H9 (cell line): ENCODE results near the gene ZFPM1. TPM values are rescaled to one million over a fixed set of nuclear protein-coding genes. Genes with fewer than 3 reads are reported as not detected.

Experiments
- DNase-seq: peaks from one replicate; pipeline ENCODE4 v3.0.0-alpha.2; 2017
- H2AFZ ChIP-seq: one replicate; pipeline ENCODE4 v1.6.1; 2013; ENCODE audit warnings: mild to moderate bottlenecking, low read length, control low read depth, moderate library complexity
- H2AK5ac ChIP-seq: 2 replicates; pipeline ENCODE4 v1.6.1; 2013; ENCODE audit warnings: low read length, control low read depth, mixed read lengths; ENCODE audit not compliant: insufficient read length
- H2BK120ac ChIP-seq: one replicate; pipeline ENCODE4 v1.6.1; 2013; ENCODE audit warnings: low read depth, mild to moderate bottlenecking, low read length, control low read depth, inconsistent platforms; ENCODE audit not compliant: poor library complexity, severe bottlenecking
- H2BK12ac ChIP-seq: 2 replicates; pipeline ENCODE4 v1.6.1; 2013; ENCODE audit warnings: low read length, control low read depth, mixed read lengths, low read depth; ENCODE audit not compliant: insufficient read length
- H2BK15ac ChIP-seq: 2 replicates; pipeline ENCODE4 v1.6.1; 2013; ENCODE audit warnings: low read depth, low read length, control low read depth
- H2BK20ac ChIP-seq: one replicate; pipeline ENCODE4 v1.6.1; 2013; ENCODE audit warnings: low read depth, mild to moderate bottlenecking, low read length, control low read depth, inconsistent platforms; ENCODE audit not compliant: poor library complexity, severe bottlenecking
- H2BK5ac ChIP-seq: 2 replicates; pipeline ENCODE4 v1.6.1; 2013; ENCODE audit warnings: low read length, control low read depth, mixed read lengths; ENCODE audit not compliant: insufficient read length
- H3K14ac ChIP-seq: 2 replicates; pipeline ENCODE4 v1.6.1; 2013; ENCODE audit warnings: low read length, control low read depth; ENCODE audit not compliant: insufficient read depth
- H3K18ac ChIP-seq: 2 replicates; pipeline ENCODE4 v1.6.1; 2013; ENCODE audit warnings: low read depth, mild to moderate bottlenecking, mixed read lengths, low read length, control low read depth; ENCODE audit not compliant: insufficient read length
- H3K23ac ChIP-seq: 2 replicates; pipeline ENCODE4 v1.6.1; 2013; ENCODE audit warnings: low read length, control low read depth, mixed read lengths, low read depth; ENCODE audit not compliant: insufficient read length
- H3K23me2 ChIP-seq: 2 replicates; pipeline ENCODE4 v1.6.1; 2013; ENCODE audit warnings: low read depth, mild to moderate bottlenecking, mixed read lengths, low read length, control low read depth; ENCODE audit not compliant: insufficient read length, poor library complexity, severe bottlenecking
- H3K27ac ChIP-seq: 2 replicates; pipeline ENCODE4 v1.5.1; 2013; ENCODE audit warnings: low read length, control low read depth, mixed read lengths, low read depth; ENCODE audit not compliant: insufficient read length
- H3K27me3 ChIP-seq: 2 replicates; pipeline ENCODE4 v1.6.1; 2013; ENCODE audit warnings: low read length, control low read depth, inconsistent platforms; ENCODE audit not compliant: insufficient read depth
- H3K4ac ChIP-seq: 2 replicates; pipeline ENCODE4 v1.6.1; 2013; ENCODE audit warnings: low read depth, mild to moderate bottlenecking, control low read depth, inconsistent platforms, low read length, moderate library complexity
- H3K4me1 ChIP-seq: 2 replicates; pipeline ENCODE4 v1.6.1; 2013; ENCODE audit warnings: low read length, control low read depth, inconsistent platforms; ENCODE audit not compliant: insufficient read depth
- H3K4me2 ChIP-seq: 2 replicates; pipeline ENCODE4 v1.6.1; 2013; ENCODE audit warnings: low read length, control low read depth, mixed read lengths; ENCODE audit not compliant: insufficient read length, insufficient read depth
- H3K56ac ChIP-seq: 2 replicates; pipeline ENCODE4 v1.6.1; 2013; ENCODE audit warnings: low read depth, mild to moderate bottlenecking, mixed read lengths, low read length, control low read depth; ENCODE audit not compliant: insufficient read length
- H3K79me1 ChIP-seq: 2 replicates; pipeline ENCODE4 v1.6.1; 2013; ENCODE audit warnings: low read depth, mild to moderate bottlenecking, moderate library complexity, low read length, control low read depth, inconsistent platforms; ENCODE audit not compliant: insufficient read depth, poor library complexity, severe bottlenecking
- H3K79me2 ChIP-seq: 2 replicates; pipeline ENCODE4 v1.6.1; 2013; ENCODE audit warnings: low read length, control low read depth, inconsistent platforms; ENCODE audit not compliant: insufficient read depth
- H3K9ac ChIP-seq: 2 replicates; pipeline ENCODE4 v1.6.1; 2013; ENCODE audit warnings: low read length, control low read depth, mixed read lengths; ENCODE audit not compliant: insufficient read length; ENCODE audit errors: extremely low read depth
- H3K9me3 ChIP-seq: one replicate; pipeline ENCODE4 v1.6.1; 2013; ENCODE audit warnings: low read depth, low read length, inconsistent platforms; ENCODE audit not compliant: control insufficient read depth
- H3T11ph ChIP-seq: one replicate; pipeline ENCODE4 v1.6.1; 2013; ENCODE audit warnings: mild to moderate bottlenecking, low read length, control low read depth, inconsistent platforms
- H4K20me1 ChIP-seq: one replicate; pipeline ENCODE4 v1.6.1; 2013; ENCODE audit not compliant: control insufficient read depth, insufficient read length, insufficient read depth
- H4K5ac ChIP-seq: 2 replicates; pipeline ENCODE4 v1.6.1; 2013; ENCODE audit warnings: low read depth, mild to moderate bottlenecking, mixed read lengths, low read length, control low read depth; ENCODE audit not compliant: insufficient read length
- H4K8ac ChIP-seq: replicated peaks from 2 replicates; pipeline ENCODE4 v1.6.1; 2013; ENCODE audit warnings: low read length, control low read depth, mixed read lengths, low read depth; ENCODE audit not compliant: insufficient read length
- H4K91ac ChIP-seq: 2 replicates; pipeline ENCODE4 v1.6.1; 2013; ENCODE audit warnings: low read depth, mild to moderate bottlenecking, moderate library complexity, mixed read lengths, low read length, control low read depth; ENCODE audit not compliant: insufficient read length
- H3K27ac Mint-ChIP-seq, 3 experiments: 2 replicates in 2 of 3; 3 replicates in 1 of 3; pipeline ENCODE4 v1.8.0; 2020 to 2021; ENCODE audit warnings: mixed read lengths in 3 of 3, mild to moderate bottlenecking in 1 of 3, moderate library complexity in 1 of 3
- H3K27me3 Mint-ChIP-seq: 2 replicates; pipeline ENCODE4 v1.8.0; 2021; ENCODE audit warnings: low read depth, mild to moderate bottlenecking, moderate library complexity, mixed read lengths
- H3K36me3 Mint-ChIP-seq, 3 experiments: 2 replicates in 2 of 3; 3 replicates in 1 of 3; pipeline ENCODE4 v1.8.0; 2020 to 2021; ENCODE audit warnings: low read depth in 3 of 3, mixed read lengths in 3 of 3; ENCODE audit not compliant: insufficient read depth in 1 of 3
- H3K4me1 Mint-ChIP-seq, 2 experiments: 2 replicates each; pipeline ENCODE4 v1.8.0; 2020; ENCODE audit warnings: mixed read lengths in 2 of 2
- H3K4me3 Mint-ChIP-seq, 2 experiments: 2 replicates in 1 of 2; 3 replicates in 1 of 2; pipeline ENCODE4 v1.8.0; 2020 to 2021; ENCODE audit warnings: mild to moderate bottlenecking in 2 of 2, mixed read lengths in 2 of 2, moderate library complexity in 1 of 2
- H3K9me3 Mint-ChIP-seq, 2 experiments: 2 replicates in 1 of 2; 3 replicates in 1 of 2; pipeline ENCODE4 v1.8.0; 2020; ENCODE audit warnings: mild to moderate bottlenecking in 2 of 2, mixed read lengths in 2 of 2, moderate library complexity in 1 of 2
- WGBS: extraction: QIAGEN DNeasy Blood & Tissue Kit; methylation state at CpG from one replicate; pipeline ENCODE4 v1.1.7; 2013; ENCODE audit warnings: missing lambda C conversion rate, low lambda C conversion rate, mixed read lengths; ENCODE audit not compliant: insufficient read length; ENCODE audit errors: extremely low coverage; 5-methylcytosine and 5-hydroxymethylcytosine counted together
- total RNA-seq: library from RNA; stranded (reverse); gene quantifications from 2 replicates; pipeline ENCODE4 v1.2.1, GENCODE V29; 2021
- TF ChIP-seq, protein P1 (sequence below): fragments of 200-600 bp; sonication (generic); conservative IDR thresholded peaks from 3 replicates; pipeline ENCODE4 v1.8.0; 2021; ENCODE audit warnings: antibody characterized with exemption, mild to moderate bottlenecking

ZFPM1 gene
- total RNA-seq, 1 experiment from 2014 or later: 3.6 TPM

DNA sequence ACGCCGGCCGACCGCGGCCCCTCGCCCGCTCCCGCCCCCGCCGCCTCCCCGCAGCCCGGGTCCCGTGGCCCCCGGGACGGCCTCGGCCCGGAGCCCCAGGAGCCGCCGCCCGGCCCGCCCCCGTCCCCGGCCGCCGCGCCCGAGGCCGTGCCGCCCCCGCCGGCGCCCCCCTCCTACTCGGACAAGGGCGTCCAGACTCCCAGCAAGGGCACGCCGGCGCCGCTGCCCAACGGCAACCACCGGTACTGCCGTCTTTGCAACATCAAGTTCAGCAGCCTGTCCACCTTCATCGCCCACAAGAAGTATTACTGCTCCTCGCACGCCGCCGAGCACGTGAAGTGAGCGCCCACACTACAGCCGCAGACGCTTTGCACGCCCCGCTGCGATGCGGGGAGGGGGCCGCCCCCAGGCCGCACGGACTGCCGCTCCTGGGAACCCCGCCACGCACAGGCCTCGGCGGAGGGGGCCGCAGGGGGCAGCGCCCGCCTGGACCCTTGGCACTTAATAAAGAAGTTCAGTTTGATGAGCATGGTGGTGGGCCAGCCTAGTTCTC lies 81.6 kb downstream of the ZFPM1 start:
- H3K9ac ChIP-seq: no peak overlapping the region
- no peak overlapping the region for H3K56ac ChIP-seq
- Mint-ChIP-seq H3K36me3 (peaks cover 4 to 10% (median 5%) of the 10 kb centered on the region in 3 experiments; a peak in 6 of 7 replicates), H3K4me3 (peak overlapping the region; percentile 73 to 86), H3K27me3 (peaks cover 19% of the 10 kb centered on the region), H3K4me1 (peaks cover 2 to 29% of the 10 kb centered on the region in 2 experiments), H3K9me3 (no peaks in the 10 kb centered on the region), H3K27ac (no peak overlapping the region)
- H2BK120ac ChIP-seq: no peak overlapping the region
- no peak overlapping the region for H3K18ac ChIP-seq
- DNase-seq: no peak
- H3K4me1 ChIP-seq: no peaks in the 10 kb centered on the region
- no peak overlapping the region for H3K4ac ChIP-seq
- no peak overlapping the region for H2BK12ac ChIP-seq
- H2AFZ ChIP-seq: no peak overlapping the region
- H3K27ac ChIP-seq: no peak overlapping the region
- H4K5ac ChIP-seq: no peak overlapping the region
- no peak overlapping the region; the same call in 1 of the 2 replicates for H3K14ac ChIP-seq
- H2BK15ac ChIP-seq: no peak overlapping the region
- H4K20me1 ChIP-seq: no peaks in the 10 kb centered on the region
- no peak overlapping the region for H3T11ph ChIP-seq
- H2BK20ac ChIP-seq: no peak overlapping the region
- no peak overlapping the region for H4K91ac ChIP-seq
- H3K23ac ChIP-seq: no peak overlapping the region
- no peaks in the 10 kb centered on the region for H3K79me2 ChIP-seq
- H2AK5ac ChIP-seq: no peak overlapping the region
- H4K8ac ChIP-seq: no peak overlapping the region
- WGBS: no CpG with 5 or more reads among the region's 65 CpGs
- no peak overlapping the region for H2BK5ac ChIP-seq
- no peaks in the 10 kb centered on the region for H3K79me1 ChIP-seq
- no peaks in the 10 kb centered on the region for H3K27me3 ChIP-seq
- peaks cover 7% of the 10 kb centered on the region for H3K23me2 ChIP-seq
- no peaks in the 10 kb centered on the region for H3K9me3 ChIP-seq
- peak overlapping the region; percentile 59 for H3K4me2 ChIP-seq
- TF ChIP-seq, protein P1, sequence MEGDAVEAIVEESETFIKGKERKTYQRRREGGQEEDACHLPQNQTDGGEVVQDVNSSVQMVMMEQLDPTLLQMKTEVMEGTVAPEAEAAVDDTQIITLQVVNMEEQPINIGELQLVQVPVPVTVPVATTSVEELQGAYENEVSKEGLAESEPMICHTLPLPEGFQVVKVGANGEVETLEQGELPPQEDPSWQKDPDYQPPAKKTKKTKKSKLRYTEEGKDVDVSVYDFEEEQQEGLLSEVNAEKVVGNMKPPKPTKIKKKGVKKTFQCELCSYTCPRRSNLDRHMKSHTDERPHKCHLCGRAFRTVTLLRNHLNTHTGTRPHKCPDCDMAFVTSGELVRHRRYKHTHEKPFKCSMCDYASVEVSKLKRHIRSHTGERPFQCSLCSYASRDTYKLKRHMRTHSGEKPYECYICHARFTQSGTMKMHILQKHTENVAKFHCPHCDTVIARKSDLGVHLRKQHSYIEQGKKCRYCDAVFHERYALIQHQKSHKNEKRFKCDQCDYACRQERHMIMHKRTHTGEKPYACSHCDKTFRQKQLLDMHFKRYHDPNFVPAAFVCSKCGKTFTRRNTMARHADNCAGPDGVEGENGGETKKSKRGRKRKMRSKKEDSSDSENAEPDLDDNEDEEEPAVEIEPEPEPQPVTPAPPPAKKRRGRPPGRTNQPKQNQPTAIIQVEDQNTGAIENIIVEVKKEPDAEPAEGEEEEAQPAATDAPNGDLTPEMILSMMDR: no peak
